Measurements from ENCODE around the gene PRDX2. TPM values are rescaled to one million over a fixed set of nuclear protein-coding genes. Genes with fewer than 3 reads are reported as not detected.

Gene PRDX2
- total and polyA plus RNA-seq, 2 of the 4 experiments (the other 2 are of a cell fraction) = 371 to 378 TPM

- Histone ChIP-seq H3K14ac (replicated peaks; ENCODE audit: low read depth, low read length) (peak overlapping the region; percentile 96), H3K18ac (ENCODE audit: low read depth, low read length) (peak overlapping the region; percentile 87), H2BK15ac (ENCODE audit: low read depth, low read length) (peak overlapping the region; percentile 91; the same call in 2 of the 3 replicates), H3K4ac (ENCODE audit: low read depth, low read length) (peak overlapping the region; percentile 99), H3K4me1 (ENCODE audit: control insufficient read depth, insufficient read depth, low read length) (peaks cover 30% of the 10 kb centered on the region), H4K5ac (ENCODE audit: low read depth, low read length) (peak overlapping the region; percentile 88), H2AK9ac (replicated peaks; ENCODE audit: low read depth, low read length, poor library complexity) (peak overlapping the region; percentile 98), H2AK5ac (ENCODE audit: low read depth, low read length) (peak overlapping the region; percentile 99), H3K9me1 (ENCODE audit: insufficient read depth, low read length) (peaks cover 26% of the 10 kb centered on the region), H4K8ac (ENCODE audit: low read depth in 2 of 2, low read length in 2 of 2) (peak overlapping the region; percentile 98 to 99), H3K4me2 (ENCODE audit: low read depth, low read length) (peak overlapping the region; percentile 84), H3K36me3 (ENCODE audit: control insufficient read depth, insufficient read depth, low read length) (no peaks in the 10 kb centered on the region), H3K79me1 (ENCODE audit: low read depth in 1 of 2, low read length in 2 of 2) (peaks cover 0 to 44% of the 10 kb centered on the region in 2 experiments; a peak in 3 of 4 replicates), H3K4me3 (ENCODE audit: insufficient read depth, low read depth, low read length) (peak overlapping the region; percentile 62), H3K27me3 (ENCODE audit: control insufficient read depth, insufficient read depth, low read length) (no peaks in the 10 kb centered on the region), H3K56ac (ENCODE audit: extremely low read depth, insufficient read depth, low read length) (peak overlapping the region; percentile 79), H3K23ac (ENCODE audit: low read depth, low read length) (peak overlapping the region; percentile 95), H3K27ac (ENCODE audit: insufficient read depth, low read length) (peak overlapping the region; percentile 82), H3K9ac (ENCODE audit: low read depth, low read length) (peak overlapping the region; percentile 56), H2AFZ (replicated peaks; ENCODE audit: low read length, poor library complexity) (peak overlapping the region; percentile 98), H3K9me3 (ENCODE audit: control insufficient read depth, insufficient read depth, low read length) (no peaks in the 10 kb centered on the region), H2BK20ac (ENCODE audit: low read depth, low read length) (peak overlapping the region; percentile 28), H4K91ac (ENCODE audit: insufficient read depth, low read depth, low read length) (peak overlapping the region; percentile 98), H4K20me1 (ENCODE audit: insufficient read depth, low read length) (peaks cover 3% of the 10 kb centered on the region; the same call in 1 of the 2 replicates), H2BK5ac (ENCODE audit: low read depth, low read length, poor library complexity, severe bottlenecking) (peak overlapping the region; percentile 88), H2BK120ac (ENCODE audit: low read depth, low read length) (peak overlapping the region; percentile 95)
- peak; percentile 2; the same call in 1 of the 2 replicates for TF ChIP-seq NFE2L2 (IDR thresholded peaks at IDR 0.05; ENCODE audit: low read depth, low read length)
- TF ChIP-seq ELK1 (IDR thresholded peaks at IDR 0.05; ENCODE audit: borderline replicate concordance, low read depth, low read length) = no peak
- TF ChIP-seq FOS (IDR thresholded peaks at IDR 0.05; ENCODE audit: low read depth, low read length) = 0 out of 2 replicates have a peak, but pooled peaks have one; percentile 2
- TF ChIP-seq MAZ (IDR thresholded peaks at IDR 0.05; ENCODE audit: borderline replicate concordance, low read depth, low read length) = peak; percentile 53
- TF ChIP-seq, protein P1, sequence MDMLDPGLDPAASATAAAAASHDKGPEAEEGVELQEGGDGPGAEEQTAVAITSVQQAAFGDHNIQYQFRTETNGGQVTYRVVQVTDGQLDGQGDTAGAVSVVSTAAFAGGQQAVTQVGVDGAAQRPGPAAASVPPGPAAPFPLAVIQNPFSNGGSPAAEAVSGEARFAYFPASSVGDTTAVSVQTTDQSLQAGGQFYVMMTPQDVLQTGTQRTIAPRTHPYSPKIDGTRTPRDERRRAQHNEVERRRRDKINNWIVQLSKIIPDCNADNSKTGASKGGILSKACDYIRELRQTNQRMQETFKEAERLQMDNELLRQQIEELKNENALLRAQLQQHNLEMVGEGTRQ (IDR thresholded peaks at IDR 0.05; ENCODE audit: low read depth, low read length) = 0 out of 2 replicates have a peak, but pooled peaks have one; percentile 7
- 0 out of 2 replicates have a peak, but pooled peaks have one; percentile 40 for TF ChIP-seq MXI1 (IDR thresholded peaks at IDR 0.05; ENCODE audit: borderline replicate concordance, low read depth, low read length)
- no peak for TF ChIP-seq CTCF (conservative IDR thresholded peaks at IDR 0.05; ENCODE audit: low read depth, low read length)
- no peak for TF ChIP-seq SMC3 (IDR thresholded peaks at IDR 0.05; ENCODE audit: low read depth, low read length)
- TF ChIP-seq POLR2A (IDR thresholded peaks at IDR 0.05; ENCODE audit: low read depth, low read length) = peak; percentile 72
- in situ Hi-C loops (cut with MboI; ENCODE audit: low sequenced_read_pairs) = loop anchor here (25.0 kb wide), 1 partner anchor 1059 kb away; no protein-coding TSS in a partner anchor
- dilution Hi-C loops (cut with HindIII; ENCODE audit: low sequenced_read_pairs, unreplicated experiment) = no loop called here
- 3% methylated on average over 8 of the region's 44 CpGs; no CpG with 5 or more reads in 1 of the 2 experiments for WGBS, 2 experiments (ENCODE audit: extremely low coverage in 2 of 2, insufficient read length in 1 of 2)
- intact Hi-C loops (cut with micrococcal nuclease) = no loop called here
- DNase-seq (peak; percentile 75), ATAC-seq (ENCODE audit: low read depth) (peak; percentile 41)
- ChIA-PET CTCF (interaction anchor here (1.1 to 2.9 kb wide), 6 partner anchors 11 to 69 kb away, joined by 3 to 23 read pairs (median 12); partner anchors contain the start of gene JUNB), POLR2A (ENCODE audit: unreplicated experiment) (interaction anchor here (1.0 to 2.5 kb wide), 3 partner anchors 13 to 17 kb away, joined by 9 to 13 read pairs (median 11); partner anchors contain the start of gene JUNB)
- BruUV-seq (replicated peaks) = no TSS peak
Measured at GRCh38 chr19:12778017-12778904, 23.3 kb downstream of the PRDX2 start.
